ENCODE measurements around the gene MAGI2.

- TF ChIP-seq CTCF (IDR thresholded peaks at IDR 0.05; ENCODE audit: borderline replicate concordance, extremely low read depth, low read length, poor library complexity, severe bottlenecking) (no peak), EZH2 (IDR thresholded peaks at IDR 0.05; ENCODE audit: borderline replicate concordance, low read depth, low read length, severe bottlenecking) (no peak)
Observed at GRCh38 chr7:78576236-78576635, 877.2 kb downstream of the MAGI2 start.

Data from DND-41 (cell line).